ENCODE data around the gene SYNE2. TPM values are rescaled to one million over a fixed set of nuclear protein-coding genes. Genes with fewer than 3 reads are reported as not detected.

Gene SYNE2
- total and polyA plus RNA-seq, 2 of the 8 experiments (the other 6 are each of a cell fraction or from before 2014, with no cell fraction given): 32.6 to 46.1 TPM

DNA sequence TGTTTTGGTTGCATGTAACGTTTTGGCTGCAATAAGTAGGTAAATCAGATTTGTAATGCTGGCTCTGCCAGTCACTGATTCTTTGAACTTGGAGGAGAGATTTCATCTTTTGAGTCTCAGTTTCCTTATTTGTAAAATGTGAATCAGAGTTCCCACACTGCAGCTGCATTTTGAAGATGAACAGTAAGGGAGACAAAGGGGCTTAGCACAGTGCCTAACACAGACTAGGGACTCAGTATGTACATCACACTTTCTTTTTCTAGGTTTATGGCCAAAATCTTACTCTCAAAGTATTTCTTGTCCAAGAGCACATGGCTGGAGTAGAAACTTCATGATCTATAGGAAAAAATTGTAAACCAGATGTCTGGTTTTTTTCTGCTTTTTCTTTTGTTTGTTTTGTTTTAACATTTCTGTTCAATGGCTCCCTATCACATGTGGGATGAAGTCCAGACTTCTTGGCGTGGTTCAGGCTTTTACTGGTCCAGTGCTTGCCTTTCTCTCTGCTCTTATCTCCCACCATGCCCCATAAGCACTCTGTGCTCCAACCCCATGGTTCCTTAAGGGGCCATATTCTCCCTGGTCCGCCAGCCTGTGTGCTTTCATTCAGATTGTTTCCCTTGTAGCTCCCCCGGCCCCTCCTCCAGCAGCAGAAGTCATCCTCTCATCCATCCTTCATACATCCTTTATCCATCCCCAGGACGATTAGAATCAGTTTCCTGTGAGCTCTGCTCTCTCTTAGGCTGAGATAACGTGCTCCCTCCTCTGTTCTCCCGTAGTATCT is 58.0 kb downstream of the SYNE2 start:
- Histone ChIP-seq H2BK12ac (ENCODE audit: low read depth, low read length) (no peak overlapping the region), H3K18ac (ENCODE audit: extremely low read depth, low read length) (no peak overlapping the region), H3K4me3 (ENCODE audit: extremely low read depth in 1 of 4, insufficient read depth in 2 of 4, low read depth in 3 of 4, low read length in 4 of 4) (no peak overlapping the region), H2AFZ (ENCODE audit: low read length) (no peak overlapping the region), H3K27ac (ENCODE audit: low read depth, low read length) (no peak overlapping the region), H2BK120ac (replicated peaks; ENCODE audit: low read depth, low read length) (no peak overlapping the region), H3K36me3 (ENCODE audit: control insufficient read depth in 2 of 4, insufficient read depth in 4 of 4, low read length in 3 of 4) (no peaks in the 10 kb centered on the region; a peak in 1 of 8 replicates), H2BK5ac (ENCODE audit: low read depth, low read length) (no peak overlapping the region), H3K23me2 (ENCODE audit: low read depth, low read length) (no peaks in the 10 kb centered on the region), H4K91ac (replicated peaks; ENCODE audit: insufficient read length, low read length) (no peak overlapping the region), H3K9ac (replicated peaks in 1 of 4; ENCODE audit: extremely low read depth in 1 of 4, low read depth in 3 of 4, low read length in 3 of 4) (no peak overlapping the region), H4K5ac (ENCODE audit: insufficient read length, low read depth, low read length) (no peak overlapping the region), H3K56ac (replicated peaks; ENCODE audit: insufficient read length, low read depth, low read length) (no peak overlapping the region), H3K23ac (ENCODE audit: insufficient read length) (no peak overlapping the region), H3K79me1 (ENCODE audit: low read depth, low read length) (no peaks in the 10 kb centered on the region), H3K14ac (ENCODE audit: insufficient read length) (no peak overlapping the region), H2BK15ac (ENCODE audit: low read length) (no peak overlapping the region), H2BK20ac (ENCODE audit: low read length) (no peak overlapping the region), H4K8ac (ENCODE audit: extremely low read depth, insufficient read depth, low read length) (no peak overlapping the region), H3K4ac (replicated peaks; ENCODE audit: insufficient read length, low read depth, low read length) (no peak overlapping the region), H3K9me3 (ENCODE audit: insufficient read depth in 2 of 2, low read depth in 1 of 2, low read length in 1 of 2) (no peaks in the 10 kb centered on the region), H3K79me2 (ENCODE audit: control insufficient read depth in 1 of 2, insufficient read depth in 2 of 2, low read length in 2 of 2) (peaks cover 0 to 14% of the 10 kb centered on the region in 2 experiments; a peak in 2 of 4 replicates), H3K27me3 (replicated peaks in 1 of 4; ENCODE audit: control insufficient read depth in 3 of 4, extremely low read depth in 1 of 4, insufficient read depth in 3 of 4, low read length in 3 of 4) (no peaks in the 10 kb centered on the region), H4K20me1 (replicated peaks in 1 of 2; ENCODE audit: control insufficient read depth in 1 of 2, insufficient read depth in 2 of 2, low read length in 2 of 2) (no peaks in the 10 kb centered on the region), H3K4me1 (replicated peaks in 1 of 4; ENCODE audit: control insufficient read depth in 3 of 4, insufficient read depth in 4 of 4, low read length in 3 of 4) (peaks cover 0 to 4% (median under 1%) of the 10 kb centered on the region in 4 experiments; a peak in 1 of 7 replicates), H3K4me2 (ENCODE audit: insufficient read depth in 1 of 2, low read depth in 2 of 2, low read length in 2 of 2) (no peak overlapping the region), H2AK5ac (ENCODE audit: low read depth, low read length) (no peak overlapping the region)
- no peak for TF ChIP-seq SIRT6 (IDR thresholded peaks at IDR 0.05; ENCODE audit: low read length)
- TF ChIP-seq CHD1 (IDR thresholded peaks at IDR 0.05; ENCODE audit: low read depth, low read length): no peak
- no peak for TF ChIP-seq TAF7 (optimal IDR thresholded peaks at IDR 0.05; ENCODE audit: borderline replicate concordance, low read depth, low read length)
- WGBS, 2 experiments (ENCODE audit: extremely low coverage in 1 of 2, insufficient coverage in 1 of 2, insufficient read length in 1 of 2, insufficient replicate concordance in 2 of 2, low coverage in 1 of 2, low lambda C conversion rate in 2 of 2, missing lambda C conversion rate in 1 of 2): 93% methylated on average over 7 of the region's 7 CpGs; no CpG with 5 or more reads in 1 of the 2 experiments
- no peak for DNase-seq (ENCODE audit: low read depth in 1 of 2, low spot score in 2 of 2)
- FAIRE-seq: no peak
- ChIA-PET CTCF (ENCODE audit: partially characterized antibody) (interaction anchor here (1.0 kb wide), 1 partner anchor 393 kb away, joined by 3 read pairs; no protein-coding TSS in a partner anchor), POLR2A (ENCODE audit: partially characterized antibody) (interaction anchor here (0.9 to 1.9 kb wide), 4 partner anchors 9 to 59 kb away, joined by 3 to 8 read pairs (median 4); no protein-coding TSS in a partner anchor)

Measured in H1 (cell line).